HG02884 (cell line): Measurements from ENCODE around the gene PTH2.
"Not testable (repeated sequence)": the region's sequence is repeated elsewhere in the genome, so short reads cannot be mapped to it uniquely, and the experiment has no call there.

ENCODE experiments used
- ATAC-seq: cut with Tn5 transposase; IDR thresholded peaks from one replicate; pipeline ENCODE4 v1.9.1; 2021; ENCODE audit warnings: mild to moderate bottlenecking, moderate library complexity; ENCODE audit not compliant: unreplicated experiment

Gene PTH2

DNA sequence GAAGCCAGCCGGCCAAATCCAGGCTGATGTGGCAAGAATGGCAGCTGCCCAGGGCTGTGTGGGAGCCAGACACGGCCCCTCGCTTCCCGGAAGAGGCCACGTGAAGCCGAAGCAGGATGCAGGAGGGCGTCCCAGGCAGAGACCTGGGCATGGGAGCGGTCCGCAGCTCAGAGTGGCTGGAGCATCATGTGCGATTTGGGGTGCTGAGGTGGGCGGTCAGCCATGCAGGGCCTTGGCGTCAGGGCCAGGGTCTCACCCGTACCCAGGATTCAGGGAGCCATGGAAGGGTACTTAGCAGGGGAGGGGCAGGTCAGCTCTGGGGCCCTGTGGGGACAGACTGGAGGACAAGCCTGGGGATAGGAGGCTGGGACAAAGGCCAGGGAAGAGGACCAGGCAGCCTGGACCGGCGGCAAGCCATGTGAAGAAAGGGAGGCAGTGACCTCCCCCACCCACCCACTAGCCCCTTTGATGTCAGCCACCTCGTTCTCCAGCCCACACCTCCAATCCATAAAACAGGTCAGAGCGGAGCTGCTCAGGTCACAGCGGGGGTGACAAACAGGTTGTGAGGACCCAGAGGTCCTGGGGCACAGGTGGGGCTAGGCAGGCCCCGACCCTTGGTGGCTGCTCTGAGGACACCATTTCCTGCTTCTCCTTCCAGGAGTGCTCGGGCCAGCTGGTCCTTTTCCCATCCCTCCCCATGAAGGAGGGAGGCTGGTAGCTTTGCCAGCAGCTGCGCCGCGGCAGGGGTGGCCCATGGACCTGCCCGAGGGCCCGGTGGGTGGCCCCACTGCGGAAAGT lies 32.9 kb downstream of the PTH2 start:
- ATAC-seq: no peak

DNA sequence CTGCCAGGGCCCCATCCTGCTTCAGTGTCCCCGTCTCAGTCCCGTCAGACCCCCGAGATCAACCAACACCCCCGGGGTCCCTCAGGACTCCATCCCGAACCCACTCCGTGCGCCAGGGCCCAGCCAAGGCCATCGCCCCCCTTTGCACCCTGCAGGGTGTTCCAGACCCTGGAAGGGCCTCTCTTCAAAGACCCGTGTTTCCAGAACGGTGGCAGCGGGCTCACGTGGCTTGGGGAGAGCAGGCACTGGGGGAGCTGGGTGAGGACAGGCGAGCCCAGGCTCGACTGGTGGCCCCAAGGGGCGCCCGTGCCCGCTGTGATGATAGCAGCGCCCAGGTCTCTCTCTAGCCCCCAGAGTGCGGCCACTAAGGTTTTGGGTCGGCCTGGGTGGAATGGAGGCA lies 33.8 kb downstream of the PTH2 start:
- no peak for ATAC-seq

DNA sequence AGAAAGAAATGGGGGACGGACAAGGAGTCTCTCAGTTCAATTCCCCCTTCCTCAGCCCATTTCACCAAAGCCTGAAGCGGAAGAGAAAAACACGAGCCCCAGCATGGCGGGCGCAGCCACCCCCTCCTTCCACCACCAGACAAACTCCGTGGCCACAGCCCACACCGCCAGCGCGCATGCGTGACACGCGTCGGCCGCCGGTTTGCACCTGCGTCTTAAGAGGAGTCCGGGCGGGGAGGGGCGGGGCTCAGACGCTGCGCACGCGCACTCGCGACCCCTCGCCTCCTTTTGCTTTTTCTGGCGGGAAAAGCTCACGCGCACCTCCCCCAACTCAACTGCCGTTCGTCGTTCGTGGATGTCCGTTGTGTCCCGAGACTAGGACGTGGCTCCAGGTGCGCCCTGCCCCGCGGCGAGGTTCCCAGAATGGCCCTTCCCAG lies 35.3 kb downstream of the PTH2 start, which contains the start of gene KASH5:
KASH5 (plus strand) TSS at position 314 of the 437 bp plus-strand sequence. CDS start 2,635 bp downstream, outside the sequence.
- ATAC-seq: no peak

DNA sequence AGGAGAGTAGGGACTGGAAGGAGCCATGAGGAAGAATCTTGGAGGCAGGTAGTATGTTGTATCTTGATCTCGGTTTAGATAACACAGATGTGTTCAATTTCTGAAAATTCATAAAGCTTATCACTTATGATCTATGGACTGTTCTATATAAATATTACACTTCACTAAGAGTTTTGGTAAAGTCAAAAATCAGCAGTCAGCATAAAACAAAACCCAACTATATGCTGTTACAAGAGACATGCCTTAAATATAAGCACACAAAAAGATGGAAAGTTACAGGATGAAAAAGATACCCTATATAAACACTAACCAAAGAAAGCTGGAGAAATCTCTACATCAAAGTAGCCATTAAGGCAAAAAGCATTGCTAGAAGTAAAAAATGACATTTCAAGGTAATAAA lies 39.6 kb downstream of the PTH2 start:
- no peak for ATAC-seq

GRCh38 chr19:49382639-49383038 lies 40.6 kb downstream of the PTH2 start:
- ATAC-seq: no peak

- ATAC-seq: no peak
Observed at GRCh38 chr19:49380391-49380790, 42.9 kb downstream of the PTH2 start.

- ATAC-seq: no peak
Observed at GRCh38 chr19:49378512-49378911, 44.7 kb downstream of the PTH2 start.

- no peak for ATAC-seq
Observed at GRCh38 chr19:49374665-49375434, 48.4 kb downstream of the PTH2 start.

- not testable (repeated sequence) for ATAC-seq
Observed at GRCh38 chr19:49373174-49373573, 50.1 kb downstream of the PTH2 start.
